HepG2 (cell line): ENCODE data around the gene LAIR1. TPM values are rescaled to one million over a fixed set of nuclear protein-coding genes. Genes with fewer than 3 reads are reported as not detected.

ENCODE experiments used
- ATAC-seq: fragments of 200-7000 bp; cut with Tn5 transposase; 3 replicates; pipeline ENCODE4 v1.9.1; 2020; ENCODE audit warnings: mild to moderate bottlenecking, moderate library complexity
- BruUV-seq: library from RNA; stranded (reverse); fragments of 400-500 nt; replicated peaks from 2 replicates; lab custom pipeline; 2021; lab: Mats Ljungman, UMichigan
- CTCF ChIA-PET: fragments of 300-600 bp; formaldehyde crosslinking; extraction: SDS; loops from one replicate; lab custom pipeline; 2021; ENCODE audit warnings: low total read pairs, inconsistent platforms, low intra/inter-chr PET ratio; lab: Yijun Ruan, JAX
- POLR2A ChIA-PET: fragments of 350-600 bp; sonication (Branson Sonifier 250); formaldehyde crosslinking; loops from one replicate; lab custom pipeline; 2020; ENCODE audit warnings: antibody characterized with exemption, inconsistent platforms; lab: Yijun Ruan, JAX
- DNase-seq: peaks from one replicate; pipeline ENCODE4 v3.0.0-alpha.2; 2015; ENCODE audit warnings: low spot score
- FAIRE-seq: peaks from 3 replicates; lab custom pipeline; 2011; peaks lifted over from hg19 to GRCh38; lab: Jason Lieb, UNC
- H2AFZ ChIP-seq: one replicate; pipeline ENCODE4 v1.6.1; 2011; ENCODE audit warnings: low read length, inconsistent platforms
- H3K27ac ChIP-seq: fragments of 300-600 bp; 3 replicates; pipeline ENCODE4 v1.8.0; 2011; ENCODE audit warnings: mixed run types, mild to moderate bottlenecking, mixed read lengths, low read length, inconsistent platforms; ENCODE audit not compliant: insufficient read depth; ENCODE audit errors: extremely low read length
- H3K27me3 ChIP-seq, 2 experiments: fragments of 200-600 bp in 1 of 2; 2 replicates in 1 of 2; 3 replicates in 1 of 2; pipeline versions ENCODE4 v1.6.0 to v1.8.0; 2011; ENCODE audit warnings: low read length in 2 of 2, mild to moderate bottlenecking in 2 of 2, moderate library complexity in 2 of 2, inconsistent platforms in 1 of 2; ENCODE audit not compliant: insufficient read depth in 2 of 2, control insufficient read depth in 1 of 2
- H3K36me3 ChIP-seq, 2 experiments: fragments of 200-600 bp in 1 of 2; replicated peaks in 1 of 2; 2 replicates in 1 of 2; 3 replicates in 1 of 2; pipeline versions ENCODE4 v1.5.1 to v1.8.0; 2011; ENCODE audit warnings: low read length in 2 of 2, inconsistent platforms in 1 of 2; ENCODE audit not compliant: insufficient read depth in 2 of 2, control insufficient read depth in 1 of 2
- H3K4me1 ChIP-seq: 2 replicates; pipeline ENCODE4 v1.5.1; 2012; ENCODE audit warnings: low read length, inconsistent platforms; ENCODE audit not compliant: insufficient read depth
- H3K4me2 ChIP-seq: 2 replicates; pipeline ENCODE4 v1.6.0; 2011; ENCODE audit warnings: low read depth, low read length, inconsistent platforms
- H3K4me3 ChIP-seq, 3 experiments: fragments of 200-600 bp in 1 of 3; sonication (generic), shearing (Covaris generic) in 1 of 3; replicated peaks in 1 of 3; 2 replicates each; pipeline ENCODE4 v1.5.1; 2011 to 2016; ENCODE audit warnings: low read length in 3 of 3, inconsistent platforms in 2 of 3, low read depth in 2 of 3, mild to moderate bottlenecking in 2 of 3, control low read depth in 1 of 3, mixed read lengths in 1 of 3; ENCODE audit not compliant: insufficient read depth in 1 of 3
- H3K79me2 ChIP-seq: one replicate; pipeline ENCODE4 v1.6.1; 2011; ENCODE audit warnings: low read length, inconsistent platforms; ENCODE audit not compliant: insufficient read depth
- H3K9ac ChIP-seq: 2 replicates; pipeline ENCODE4 v1.6.0; 2011; ENCODE audit warnings: mild to moderate bottlenecking, low read depth, low read length, inconsistent platforms; ENCODE audit not compliant: insufficient read depth
- H3K9me3 ChIP-seq: 2 replicates; pipeline ENCODE4 v1.5.1; 2012; ENCODE audit warnings: mild to moderate bottlenecking, low read length
- H4K20me1 ChIP-seq: 2 replicates; pipeline ENCODE4 v1.6.0; 2011; ENCODE audit warnings: inconsistent platforms, mild to moderate bottlenecking, low read length, moderate library complexity; ENCODE audit not compliant: insufficient read depth
- CHD2 ChIP-seq: IDR thresholded peaks from 2 replicates; pipeline ENCODE4 v1.6.1; 2011; ENCODE audit warnings: low read depth, low read length, improper control_type of control experiment
- DDIT3 ChIP-seq: sonication (generic); formaldehyde crosslinking; IDR thresholded peaks from 2 replicates; pipeline ENCODE4 v1.4.0; 2020; ENCODE audit warnings: mild to moderate bottlenecking, missing genetic modification reagents
- FOXA3 ChIP-seq: IDR thresholded peaks from 2 replicates; pipeline ENCODE4 v1.6.1; 2016; ENCODE audit warnings: missing genetic modification reagents, missing compliant biosample characterization
- HOXA7 ChIP-seq: sonication (generic); formaldehyde crosslinking; IDR thresholded peaks from 2 replicates; pipeline ENCODE4 v1.8.1; 2022; ENCODE audit warnings: mild to moderate bottlenecking, missing genetic modification reagents, moderate library complexity
- NCOR1 ChIP-seq: fragments of 200-600 bp; sonication (generic); IDR thresholded peaks from 2 replicates; pipeline ENCODE4 v1.7.0; 2017; ENCODE audit warnings: antibody characterized with exemption, low read length, borderline replicate concordance
- POLR2AphosphoS2 ChIP-seq: IDR thresholded peaks from 2 replicates; pipeline ENCODE4 v1.6.1; 2011; ENCODE audit warnings: low read depth, low read length, improper control_type of control experiment
- PPARG ChIP-seq: conservative IDR thresholded peaks from 2 replicates; pipeline ENCODE4 v1.6.1; 2016; ENCODE audit warnings: missing biosample characterization, missing genetic modification reagents
- RAD21 ChIP-seq: fragments of 450-650 bp; formaldehyde crosslinking; IDR thresholded peaks from 2 replicates; pipeline ENCODE4 v1.5.0; 2020; ENCODE audit warnings: mild to moderate bottlenecking
- RARA ChIP-seq: IDR thresholded peaks from 2 replicates; pipeline ENCODE4 v1.6.1; 2016; ENCODE audit warnings: missing genetic modification reagents, missing compliant biosample characterization
- SALL1 ChIP-seq: sonication (generic); formaldehyde crosslinking; IDR thresholded peaks from 2 replicates; pipeline ENCODE4 v1.8.0; 2022; ENCODE audit warnings: mild to moderate bottlenecking, missing genetic modification reagents
- STAG1 ChIP-seq: sonication (generic); formaldehyde crosslinking; IDR thresholded peaks from 2 replicates; pipeline ENCODE4 v1.4.0; 2020; ENCODE audit warnings: missing genetic modification reagents
- THAP11 ChIP-seq: IDR thresholded peaks from 2 replicates; pipeline ENCODE4 v1.6.1; 2016; ENCODE audit warnings: missing biosample characterization, missing genetic modification reagents
- ZBTB20 ChIP-seq: sonication (generic); formaldehyde crosslinking; IDR thresholded peaks from 2 replicates; pipeline ENCODE4 v1.8.1; 2023; ENCODE audit warnings: missing genetic modification reagents, low read depth, mild to moderate bottlenecking, borderline replicate concordance
- ZBTB49 ChIP-seq: sonication (generic); formaldehyde crosslinking; IDR thresholded peaks from 2 replicates; pipeline ENCODE4 v1.4.0; 2020; ENCODE audit warnings: missing genetic modification reagents, borderline replicate concordance
- ZFP37 ChIP-seq: sonication (generic); formaldehyde crosslinking; IDR thresholded peaks from 2 replicates; pipeline ENCODE4 v1.4.0; 2020; ENCODE audit warnings: missing genetic modification reagents, borderline replicate concordance
- ZNF543 ChIP-seq: sonication (generic); formaldehyde crosslinking; IDR thresholded peaks from 2 replicates; pipeline ENCODE4 v1.4.0; 2020; ENCODE audit warnings: mild to moderate bottlenecking, missing genetic modification reagents
- ZNF605 ChIP-seq: sonication (generic); formaldehyde crosslinking; IDR thresholded peaks from 2 replicates; pipeline ENCODE4 v1.8.0; 2022; ENCODE audit warnings: mild to moderate bottlenecking, missing genetic modification reagents
- WGBS: methylation state at CpG from one replicate; pipeline ENCODE4 v1.1.6; 2017; ENCODE audit warnings: low lambda C conversion rate; 5-methylcytosine and 5-hydroxymethylcytosine counted together
- in situ Hi-C: cut with HindIII; loops from 2 replicates; pipeline ENCODE4 v1.10.0; 2017; ENCODE audit warnings: low pct_unique_long_range_greater_than_20kb; ENCODE audit not compliant: extremely low pct_ligation_motif_present
- intact Hi-C: fragments of 100-400 bp; cut with micrococcal nuclease; formaldehyde crosslinking; loops from one replicate; pipeline ENCODE4 v1.10.0; 2022; ENCODE audit not compliant: unreplicated experiment
- polyA plus RNA-seq, 8 experiments: library from polyadenylated mRNA; depleted of rRNA in 3 of 8; stranded (reverse) in 7 of 8; unstranded in 1 of 8; fragments of >200 nt; fragmentation: Illumina TruSeq in 4 of 8; extraction: Trizol in 4 of 8; gene quantifications; 2 replicates each; pipeline versions ENCODE4 v1.2.1 to v1.2.3, GENCODE V29; 2011 to 2016; ENCODE audit warnings: low read depth in 4 of 8, missing spikeins in 1 of 8, mixed read lengths in 1 of 8; ENCODE audit not compliant: insufficient read depth in 1 of 8
- total RNA-seq, 5 experiments: library from RNA; depleted of rRNA; stranded (reverse); fragments of >200 nt; fragmentation: Illumina TruSeq; extraction: Trizol; gene quantifications; 2 replicates each; pipeline ENCODE4 v1.2.3, GENCODE V29; 2016; ENCODE audit warnings: low read depth in 1 of 5
- TF ChIP-seq, protein P1 (sequence below): sonication (generic); formaldehyde crosslinking; IDR thresholded peaks from 2 replicates; pipeline ENCODE4 v1.5.0; 2020; ENCODE audit warnings: mild to moderate bottlenecking, missing genetic modification reagents, moderate library complexity

LAIR1 gene
- total and polyA plus RNA-seq, 2 of the 13 experiments (the other 11 are each of a cell fraction or from before 2014, with no cell fraction given), result 0.75 to 1.2 TPM

GRCh38 chr19:54325194-54325621 is 39.5 kb downstream of the LAIR1 start:
- POLR2A ChIA-PET, result no interaction called here
- Histone ChIP-seq H3K4me2 (no peak overlapping the region), H2AFZ (no peak overlapping the region), H3K9me3 (no peaks in the 10 kb centered on the region), H3K79me2 (no peaks in the 10 kb centered on the region), H4K20me1 (no peaks in the 10 kb centered on the region), H3K4me1 (peaks cover 4% of the 10 kb centered on the region; the same call in 1 of the 2 replicates), H3K27ac (no peak overlapping the region), H3K36me3 (no peaks in the 10 kb centered on the region), H3K9ac (no peak overlapping the region), H3K27me3 (0 out of 5 replicates have a peak, but pooled peaks cover 0 to 3% of the 10 kb centered on the region in 2 experiments), H3K4me3 (no peak overlapping the region)
- DNase-seq, result peak; percentile 30
- no TSS peak for BruUV-seq
- FAIRE-seq, result peak; percentile 26
- 6% methylated on average over 4 of the region's 4 CpGs for WGBS
- intact Hi-C loops, result loop anchor here (1.0 kb wide), 1 partner anchor 66 kb away; no protein-coding TSS in a partner anchor
- in situ Hi-C loops, result no loop called here
- peak; percentile 59 for ATAC-seq
- CTCF ChIA-PET, result interaction anchor here (0.9 to 1.8 kb wide), 4 partner anchors 29 to 157 kb away, joined by 3 to 13 read pairs (median 4); no protein-coding TSS in a partner anchor
- TF ChIP-seq ZBTB49 (CRISPR knock-in tag) (no peak), ZFP37 (CRISPR knock-in tag) (no peak), SALL1 (CRISPR knock-in tag) (no peak), FOXA3 (CRISPR knock-in tag) (0 out of 2 replicates have a peak, but pooled peaks have one; percentile 8), THAP11 (0 out of 2 replicates have a peak, but pooled peaks have one; percentile 16), ZNF605 (CRISPR knock-in tag) (no peak), DDIT3 (no peak), ZNF543 (CRISPR knock-in tag) (no peak), RARA (CRISPR knock-in tag) (peak; percentile 58), STAG1 (CRISPR knock-in tag) (peak; percentile 37), HOXA7 (CRISPR knock-in tag) (no peak), CHD2 (no peak), ZBTB20 (CRISPR knock-in tag) (no peak), RAD21 (CRISPR knock-in tag) (no peak), POLR2AphosphoS2 (no peak), PPARG (CRISPR knock-in tag) (no peak), NCOR1 (no peak)
- TF ChIP-seq, protein P1, sequence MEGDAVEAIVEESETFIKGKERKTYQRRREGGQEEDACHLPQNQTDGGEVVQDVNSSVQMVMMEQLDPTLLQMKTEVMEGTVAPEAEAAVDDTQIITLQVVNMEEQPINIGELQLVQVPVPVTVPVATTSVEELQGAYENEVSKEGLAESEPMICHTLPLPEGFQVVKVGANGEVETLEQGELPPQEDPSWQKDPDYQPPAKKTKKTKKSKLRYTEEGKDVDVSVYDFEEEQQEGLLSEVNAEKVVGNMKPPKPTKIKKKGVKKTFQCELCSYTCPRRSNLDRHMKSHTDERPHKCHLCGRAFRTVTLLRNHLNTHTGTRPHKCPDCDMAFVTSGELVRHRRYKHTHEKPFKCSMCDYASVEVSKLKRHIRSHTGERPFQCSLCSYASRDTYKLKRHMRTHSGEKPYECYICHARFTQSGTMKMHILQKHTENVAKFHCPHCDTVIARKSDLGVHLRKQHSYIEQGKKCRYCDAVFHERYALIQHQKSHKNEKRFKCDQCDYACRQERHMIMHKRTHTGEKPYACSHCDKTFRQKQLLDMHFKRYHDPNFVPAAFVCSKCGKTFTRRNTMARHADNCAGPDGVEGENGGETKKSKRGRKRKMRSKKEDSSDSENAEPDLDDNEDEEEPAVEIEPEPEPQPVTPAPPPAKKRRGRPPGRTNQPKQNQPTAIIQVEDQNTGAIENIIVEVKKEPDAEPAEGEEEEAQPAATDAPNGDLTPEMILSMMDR (CRISPR knock-in tag), result peak; percentile 70
